GM12878 (cell line): ENCODE measurements around the gene STK32B. TPM values are rescaled to one million over a fixed set of nuclear protein-coding genes. Genes with fewer than 3 reads are reported as not detected.

Experiments used
- ATAC-seq: fragments of 200-7000 bp; cut with Tn5 transposase; 3 replicates; pipeline ENCODE4 v1.9.1; 2020; ENCODE audit warnings: mild to moderate bottlenecking, moderate library complexity
- BruUV-seq: library from RNA; stranded (reverse); fragments of 400-500 nt; replicated peaks from 2 replicates; lab custom pipeline; 2021; lab: Mats Ljungman, UMichigan
- CTCF ChIA-PET: fragments of 300-600 bp; sonication (Branson Sonifier 250); formaldehyde crosslinking; extraction: SDS; loops from one replicate; lab custom pipeline; 2021; ENCODE audit warnings: inconsistent platforms; lab: Yijun Ruan, JAX
- POLR2A ChIA-PET: fragments of 350-600 bp; formaldehyde crosslinking; extraction: SDS; loops from one replicate; lab custom pipeline; 2021; ENCODE audit warnings: inconsistent platforms; lab: Charles Lee
- RAD21 ChIA-PET: fragments of 300-600 bp; sonication (Branson Sonifier 250); formaldehyde crosslinking; loops from one replicate; lab custom pipeline; 2023; ENCODE audit warnings: antibody characterized with exemption; ENCODE audit not compliant: unreplicated experiment; lab: Charles Lee
- SMC1A ChIA-PET: fragments of 300-600 bp; sonication (Branson Sonifier 250); formaldehyde crosslinking; loops from one replicate; lab custom pipeline; 2023; ENCODE audit not compliant: unreplicated experiment, uncharacterized antibody; lab: Charles Lee
- DNase-seq: peaks from one replicate; pipeline ENCODE4 v3.0.0-alpha.2; 2011; ENCODE audit warnings: low read depth, low spot score
- FAIRE-seq: peaks from 3 replicates; lab custom pipeline; 2011; peaks lifted over from hg19 to GRCh38; lab: Jason Lieb, UNC
- H2AFZ ChIP-seq: 2 replicates; pipeline ENCODE4 v1.6.0; 2011; ENCODE audit warnings: low read depth, low read length, control low read depth; ENCODE audit not compliant: control insufficient read depth
- H3K27ac ChIP-seq: 2 replicates; pipeline ENCODE4 v1.5.1; 2011; ENCODE audit warnings: control low read depth; ENCODE audit not compliant: control insufficient read depth, insufficient read depth
- H3K27me3 ChIP-seq, 2 experiments: replicated peaks in 1 of 2; 2 replicates each; pipeline versions ENCODE4 v1.6.0 to v1.6.1; 2011; ENCODE audit warnings: low read length in 1 of 2; ENCODE audit not compliant: control insufficient read depth in 2 of 2, insufficient read depth in 2 of 2
- H3K36me3 ChIP-seq, 2 experiments: 2 replicates each; pipeline ENCODE4 v1.5.1; 2011; ENCODE audit warnings: low read length in 1 of 2; ENCODE audit not compliant: control insufficient read depth in 2 of 2, insufficient read depth in 2 of 2
- H3K4me1 ChIP-seq: 2 replicates; pipeline ENCODE4 v1.6.1; 2011; ENCODE audit warnings: mild to moderate bottlenecking, low read length, moderate library complexity, mixed read lengths; ENCODE audit not compliant: control insufficient read depth, insufficient read depth
- H3K4me2 ChIP-seq: 2 replicates; pipeline ENCODE4 v1.6.0; 2011; ENCODE audit warnings: control low read depth; ENCODE audit not compliant: control insufficient read depth, insufficient read depth
- H3K4me3 ChIP-seq: fragments of 200-600 bp; sonication (generic); 2 replicates; pipeline ENCODE4 v1.5.1; 2016
- H3K79me2 ChIP-seq: 2 replicates; pipeline ENCODE4 v1.6.0; 2011; ENCODE audit warnings: low read length; ENCODE audit not compliant: control insufficient read depth, insufficient read depth
- H3K9ac ChIP-seq: 2 replicates; pipeline ENCODE4 v1.8.0; 2011; ENCODE audit warnings: low read length, control low read depth, mixed read lengths; ENCODE audit not compliant: control insufficient read depth, insufficient read depth
- H3K9me3 ChIP-seq: replicated peaks from 3 replicates; pipeline ENCODE4 v1.5.1; 2011; ENCODE audit warnings: mild to moderate bottlenecking, low read length; ENCODE audit not compliant: control insufficient read depth, insufficient read depth
- H4K20me1 ChIP-seq: 2 replicates; pipeline ENCODE4 v1.6.0; 2011; ENCODE audit not compliant: control insufficient read depth, insufficient read depth
- in situ Hi-C: fragments of 300-500 bp; cut with MboI; formaldehyde crosslinking; loops from 9 replicates; pipeline ENCODE4 v1.14.3; 2018; ENCODE audit warnings: mixed read lengths
- intact Hi-C: fragments of 100-400 bp; cut with micrococcal nuclease; formaldehyde crosslinking; loops from one replicate; pipeline ENCODE4 v1.14.2; 2022; ENCODE audit not compliant: unreplicated experiment
- polyA plus RNA-seq, 11 experiments: library from polyadenylated mRNA; depleted of rRNA in 4 of 11; unstranded in 6 of 11; stranded (reverse) in 5 of 11; fragments of >200 nt; fragmentation: Nextera tagmentation in 4 of 11; fragmentation: Illumina TruSeq in 1 of 11; extraction: Ambion mirVana in 4 of 11; extraction: Trizol in 1 of 11; gene quantifications; 1 replicate in 1 of 11; 2 replicates in 10 of 11; pipeline versions ENCODE4 v1.2.1 to v1.2.3, GENCODE V29; 2011 to 2016; ENCODE audit warnings: inconsistent platforms in 2 of 11, missing spikeins in 2 of 11, low read depth in 1 of 11
- total RNA-seq, 4 experiments: library from RNA; depleted of rRNA in 3 of 4; stranded (reverse); fragments of >200 nt in 3 of 4; fragmentation: Illumina TruSeq in 1 of 4; extraction: Trizol in 1 of 4; gene quantifications; 2 replicates each; pipeline versions ENCODE4 v1.2.1 to v1.2.3, GENCODE V29; 2013 to 2021
- TF ChIP-seq, protein P1 (sequence below): fragments of 450-650 bp; IDR thresholded peaks from 2 replicates; pipeline ENCODE4 v1.6.1; 2016; ENCODE audit warnings: mild to moderate bottlenecking, moderate library complexity, borderline replicate concordance
- TF ChIP-seq, protein P2 (sequence below): fragments of 450-650 bp; IDR thresholded peaks from 2 replicates; pipeline ENCODE4 v1.6.1; 2017; ENCODE audit warnings: antibody characterized with exemption, mild to moderate bottlenecking, moderate library complexity

Gene STK32B
- total and polyA plus RNA-seq, 10 of the 15 experiments (the other 5 are each of a cell fraction or from before 2014, with no cell fraction given): 0.04 to 0.12 (median 0.08) TPM; not detected in 7

DNA sequence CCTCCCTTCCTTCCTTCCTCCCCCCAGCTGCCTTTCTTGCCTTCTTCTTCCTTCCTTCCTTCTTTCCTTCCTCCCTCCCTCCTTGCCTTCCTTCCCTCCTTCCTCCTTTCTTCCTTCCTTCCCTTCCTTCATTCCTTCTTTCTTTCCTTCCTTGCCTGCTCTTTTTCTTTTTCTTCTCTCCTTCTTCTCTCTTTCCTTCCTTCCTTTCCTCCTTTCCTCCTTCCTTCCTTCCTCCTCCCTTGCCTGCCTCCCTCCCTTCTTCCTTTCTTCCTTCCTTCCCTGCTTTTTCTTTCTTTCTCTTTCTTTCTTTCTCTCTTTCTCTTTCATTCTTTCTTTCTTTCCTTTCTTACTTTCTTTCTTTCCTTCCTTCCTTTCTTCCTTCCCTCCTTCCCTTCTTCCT lies 49.1 kb downstream of the STK32B start:
- SMC1A ChIA-PET: no interaction called here
- Histone ChIP-seq H3K4me3 (no peak overlapping the region), H2AFZ (no peak overlapping the region), H3K4me1 (no peaks in the 10 kb centered on the region)
- TF ChIP-seq, protein P1, sequence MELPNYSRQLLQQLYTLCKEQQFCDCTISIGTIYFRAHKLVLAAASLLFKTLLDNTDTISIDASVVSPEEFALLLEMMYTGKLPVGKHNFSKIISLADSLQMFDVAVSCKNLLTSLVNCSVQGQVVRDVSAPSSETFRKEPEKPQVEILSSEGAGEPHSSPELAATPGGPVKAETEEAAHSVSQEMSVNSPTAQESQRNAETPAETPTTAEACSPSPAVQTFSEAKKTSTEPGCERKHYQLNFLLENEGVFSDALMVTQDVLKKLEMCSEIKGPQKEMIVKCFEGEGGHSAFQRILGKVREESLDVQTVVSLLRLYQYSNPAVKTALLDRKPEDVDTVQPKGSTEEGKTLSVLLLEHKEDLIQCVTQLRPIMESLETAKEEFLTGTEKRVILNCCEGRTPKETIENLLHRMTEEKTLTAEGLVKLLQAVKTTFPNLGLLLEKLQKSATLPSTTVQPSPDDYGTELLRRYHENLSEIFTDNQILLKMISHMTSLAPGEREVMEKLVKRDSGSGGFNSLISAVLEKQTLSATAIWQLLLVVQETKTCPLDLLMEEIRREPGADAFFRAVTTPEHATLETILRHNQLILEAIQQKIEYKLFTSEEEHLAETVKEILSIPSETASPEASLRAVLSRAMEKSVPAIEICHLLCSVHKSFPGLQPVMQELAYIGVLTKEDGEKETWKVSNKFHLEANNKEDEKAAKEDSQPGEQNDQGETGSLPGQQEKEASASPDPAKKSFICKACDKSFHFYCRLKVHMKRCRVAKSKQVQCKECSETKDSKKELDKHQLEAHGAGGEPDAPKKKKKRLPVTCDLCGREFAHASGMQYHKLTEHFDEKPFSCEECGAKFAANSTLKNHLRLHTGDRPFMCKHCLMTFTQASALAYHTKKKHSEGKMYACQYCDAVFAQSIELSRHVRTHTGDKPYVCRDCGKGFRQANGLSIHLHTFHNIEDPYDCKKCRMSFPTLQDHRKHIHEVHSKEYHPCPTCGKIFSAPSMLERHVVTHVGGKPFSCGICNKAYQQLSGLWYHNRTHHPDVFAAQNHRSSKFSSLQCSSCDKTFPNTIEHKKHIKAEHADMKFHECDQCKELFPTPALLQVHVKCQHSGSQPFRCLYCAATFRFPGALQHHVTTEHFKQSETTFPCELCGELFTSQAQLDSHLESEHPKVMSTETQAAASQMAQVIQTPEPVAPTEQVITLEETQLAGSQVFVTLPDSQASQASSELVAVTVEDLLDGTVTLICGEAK: no peak
- TF ChIP-seq, protein P2, sequence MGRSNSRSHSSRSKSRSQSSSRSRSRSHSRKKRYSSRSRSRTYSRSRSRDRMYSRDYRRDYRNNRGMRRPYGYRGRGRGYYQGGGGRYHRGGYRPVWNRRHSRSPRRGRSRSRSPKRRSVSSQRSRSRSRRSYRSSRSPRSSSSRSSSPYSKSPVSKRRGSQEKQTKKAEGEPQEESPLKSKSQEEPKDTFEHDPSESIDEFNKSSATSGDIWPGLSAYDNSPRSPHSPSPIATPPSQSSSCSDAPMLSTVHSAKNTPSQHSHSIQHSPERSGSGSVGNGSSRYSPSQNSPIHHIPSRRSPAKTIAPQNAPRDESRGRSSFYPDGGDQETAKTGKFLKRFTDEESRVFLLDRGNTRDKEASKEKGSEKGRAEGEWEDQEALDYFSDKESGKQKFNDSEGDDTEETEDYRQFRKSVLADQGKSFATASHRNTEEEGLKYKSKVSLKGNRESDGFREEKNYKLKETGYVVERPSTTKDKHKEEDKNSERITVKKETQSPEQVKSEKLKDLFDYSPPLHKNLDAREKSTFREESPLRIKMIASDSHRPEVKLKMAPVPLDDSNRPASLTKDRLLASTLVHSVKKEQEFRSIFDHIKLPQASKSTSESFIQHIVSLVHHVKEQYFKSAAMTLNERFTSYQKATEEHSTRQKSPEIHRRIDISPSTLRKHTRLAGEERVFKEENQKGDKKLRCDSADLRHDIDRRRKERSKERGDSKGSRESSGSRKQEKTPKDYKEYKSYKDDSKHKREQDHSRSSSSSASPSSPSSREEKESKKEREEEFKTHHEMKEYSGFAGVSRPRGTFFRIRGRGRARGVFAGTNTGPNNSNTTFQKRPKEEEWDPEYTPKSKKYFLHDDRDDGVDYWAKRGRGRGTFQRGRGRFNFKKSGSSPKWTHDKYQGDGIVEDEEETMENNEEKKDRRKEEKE: no peak
- TF ChIP-seq, all 136 proteins: peak for 0
- H4K20me1 ChIP-seq: no peaks in the 10 kb centered on the region
- no TSS peak for BruUV-seq
- no peak overlapping the region for H3K27ac ChIP-seq
- ChIA-PET POLR2A (no interaction called here), CTCF (no interaction called here), RAD21 (no interaction called here)
- in situ Hi-C loops: no loop called here
- no peaks in the 10 kb centered on the region for H3K36me3 ChIP-seq
- no peaks in the 10 kb centered on the region for H3K27me3 ChIP-seq
- FAIRE-seq: no peak
- H3K9ac ChIP-seq: no peak overlapping the region
- no peaks in the 10 kb centered on the region for H3K79me2 ChIP-seq
- intact Hi-C loops: no loop called here
- H3K9me3 ChIP-seq: no peaks in the 10 kb centered on the region
- ATAC-seq: no peak
- H3K4me2 ChIP-seq: no peak overlapping the region
- no peak for DNase-seq
